GM21528 (cell line): ENCODE measurements around the gene B4GALT5.
"Not testable (repeated sequence)": the region's sequence is repeated elsewhere in the genome, so short reads cannot be mapped to it uniquely, and the experiment has no call there.

Experiments
- ATAC-seq: cut with Tn5 transposase; IDR thresholded peaks from one replicate; pipeline ENCODE4 v1.9.1; 2021; ENCODE audit warnings: mild to moderate bottlenecking, moderate library complexity; ENCODE audit not compliant: unreplicated experiment, low FRiP score

B4GALT5 gene, protein sequence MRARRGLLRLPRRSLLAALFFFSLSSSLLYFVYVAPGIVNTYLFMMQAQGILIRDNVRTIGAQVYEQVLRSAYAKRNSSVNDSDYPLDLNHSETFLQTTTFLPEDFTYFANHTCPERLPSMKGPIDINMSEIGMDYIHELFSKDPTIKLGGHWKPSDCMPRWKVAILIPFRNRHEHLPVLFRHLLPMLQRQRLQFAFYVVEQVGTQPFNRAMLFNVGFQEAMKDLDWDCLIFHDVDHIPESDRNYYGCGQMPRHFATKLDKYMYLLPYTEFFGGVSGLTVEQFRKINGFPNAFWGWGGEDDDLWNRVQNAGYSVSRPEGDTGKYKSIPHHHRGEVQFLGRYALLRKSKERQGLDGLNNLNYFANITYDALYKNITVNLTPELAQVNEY

DNA sequence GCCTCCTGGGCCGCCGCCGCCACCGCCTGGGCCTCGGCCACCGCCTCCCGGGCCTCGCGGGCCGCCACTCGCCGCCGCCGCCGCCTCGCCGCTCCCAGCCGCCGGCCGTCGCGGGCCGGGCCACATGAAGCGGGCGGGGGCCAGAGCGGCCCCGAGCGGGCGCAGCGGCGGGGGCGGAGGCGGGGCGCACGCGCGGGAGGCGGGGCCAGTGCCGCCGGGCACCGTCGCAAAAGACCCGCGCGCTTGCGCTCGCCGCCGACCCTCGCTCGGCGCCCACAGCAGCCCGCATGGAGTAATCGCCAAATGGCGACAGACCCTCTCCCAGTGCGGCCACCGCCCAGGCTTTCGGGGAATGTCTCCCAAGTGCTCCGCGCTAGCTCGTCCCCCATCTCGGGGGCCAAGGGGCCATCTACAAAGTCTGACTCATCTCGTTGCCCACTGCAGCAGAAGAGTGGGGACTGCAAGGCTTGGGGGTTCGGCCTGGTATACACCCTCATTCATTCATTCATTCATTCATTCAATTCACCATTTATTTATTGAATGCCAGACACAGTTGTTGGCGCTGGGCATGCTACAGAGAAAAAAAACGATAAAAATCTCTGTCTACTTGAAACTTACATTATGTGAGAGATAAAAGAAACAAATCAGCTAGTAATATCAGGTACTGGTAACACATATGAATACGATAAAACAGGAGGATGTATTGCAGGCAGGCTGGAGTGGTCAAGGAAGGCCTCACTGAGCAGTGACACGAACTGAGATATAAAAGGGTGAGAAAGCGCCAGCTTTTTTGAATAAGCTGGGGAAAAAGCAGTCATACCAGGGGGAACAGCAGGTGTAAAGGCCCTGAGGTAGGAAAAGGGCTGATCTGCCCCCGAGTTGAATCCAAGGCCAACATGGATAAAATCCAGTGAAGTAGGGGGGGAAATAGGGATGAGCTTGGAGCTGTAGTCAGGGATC is at the start of gene B4GALT5:
Gene B4GALT5, minus strand, starts transcription at position 126 of the 960 bp plus-strand sequence. CDS start 188 bp downstream, outside the sequence.
- peak; percentile 79 for ATAC-seq

DNA sequence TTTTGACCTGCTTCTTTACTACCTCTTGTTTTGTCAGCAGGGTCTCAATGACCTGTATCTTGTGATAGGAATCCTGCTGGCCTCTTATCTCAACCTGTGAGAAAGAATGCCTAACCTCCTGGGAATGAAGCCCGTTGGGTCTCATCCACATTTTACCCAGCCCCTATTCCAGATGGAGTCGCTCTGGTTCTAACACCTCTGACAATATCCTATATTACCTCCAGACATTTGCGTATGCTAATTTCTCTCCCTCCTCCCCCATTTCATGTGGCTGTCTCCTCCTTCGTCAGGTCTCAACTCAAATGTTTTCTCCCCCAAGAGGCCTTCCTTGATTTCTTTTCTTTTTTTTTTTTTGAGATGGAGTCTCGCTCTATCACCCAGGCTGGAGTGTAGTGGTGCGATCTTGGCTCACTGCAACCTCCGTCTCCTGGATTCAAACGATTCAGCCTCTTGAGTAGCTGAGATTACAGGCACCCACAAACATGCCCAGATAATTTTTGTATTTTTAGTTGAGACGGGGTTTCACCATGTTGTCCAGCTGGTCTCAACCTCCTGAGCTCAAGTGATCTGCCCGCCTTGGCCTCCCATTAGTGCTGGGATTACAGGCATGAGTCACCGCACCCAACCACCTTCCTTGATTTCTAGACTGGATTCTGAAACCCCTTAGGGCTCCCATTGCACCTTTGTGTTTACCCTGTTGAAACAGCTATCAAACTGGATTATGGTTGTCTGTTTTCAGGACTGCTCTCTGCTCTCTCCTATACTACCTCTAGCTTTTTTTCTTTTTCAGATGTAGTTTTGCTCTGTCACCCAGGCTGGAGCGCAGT is 49.5 kb upstream of the B4GALT5 start:
- ATAC-seq = no peak

DNA sequence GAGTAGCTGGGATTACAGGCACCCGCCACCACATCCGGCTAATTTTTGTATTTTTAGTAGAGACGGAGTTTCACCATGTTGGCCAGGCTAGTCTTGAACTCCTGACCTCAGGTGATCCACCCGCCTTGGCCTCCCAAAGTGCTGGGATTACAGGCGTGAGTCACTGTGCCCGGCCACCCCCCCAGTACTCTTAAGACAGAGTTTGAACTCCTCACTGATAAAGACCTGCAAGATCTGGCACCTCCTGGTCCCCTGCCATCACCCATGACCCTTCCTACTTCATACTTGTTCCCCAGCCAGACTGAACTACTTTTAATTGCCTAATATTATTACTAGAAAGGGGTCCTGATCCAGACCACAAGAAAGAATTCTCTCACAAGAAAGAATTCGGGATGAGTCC is 48.2 kb upstream of the B4GALT5 start:
- not testable (repeated sequence) for ATAC-seq

DNA sequence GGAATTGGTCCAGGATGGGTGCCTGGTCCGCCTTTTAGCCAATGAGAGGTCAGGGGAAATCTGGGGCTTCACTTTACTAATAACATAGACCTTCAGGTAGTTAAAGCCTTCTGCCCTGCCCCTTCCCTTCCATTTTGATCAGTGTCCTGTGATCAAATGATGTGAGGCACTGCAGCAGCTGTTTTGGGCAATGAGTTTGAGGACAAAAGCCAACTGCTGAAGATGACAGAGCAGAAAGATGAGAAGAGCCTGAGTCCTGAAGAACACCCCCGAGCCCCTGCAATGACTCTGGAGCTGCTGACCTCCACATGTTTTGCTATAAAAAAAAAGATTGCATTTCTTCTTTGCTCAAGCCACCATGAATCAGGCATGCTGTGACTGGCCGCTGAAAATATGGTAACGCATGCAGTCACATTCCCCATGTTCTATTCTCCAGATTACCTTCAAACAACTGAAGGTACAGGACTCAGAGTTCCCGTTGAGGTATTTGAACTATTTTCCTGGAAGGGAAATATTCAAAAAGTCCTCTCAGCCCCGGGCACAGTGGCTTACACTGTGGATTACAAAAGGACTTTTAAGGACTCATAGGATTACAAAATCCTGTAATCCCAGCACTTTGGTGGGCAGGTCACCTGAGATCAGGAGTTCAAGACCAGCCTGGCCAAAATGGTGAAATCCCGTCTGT is 45.7 kb upstream of the B4GALT5 start:
- ATAC-seq = no peak

DNA sequence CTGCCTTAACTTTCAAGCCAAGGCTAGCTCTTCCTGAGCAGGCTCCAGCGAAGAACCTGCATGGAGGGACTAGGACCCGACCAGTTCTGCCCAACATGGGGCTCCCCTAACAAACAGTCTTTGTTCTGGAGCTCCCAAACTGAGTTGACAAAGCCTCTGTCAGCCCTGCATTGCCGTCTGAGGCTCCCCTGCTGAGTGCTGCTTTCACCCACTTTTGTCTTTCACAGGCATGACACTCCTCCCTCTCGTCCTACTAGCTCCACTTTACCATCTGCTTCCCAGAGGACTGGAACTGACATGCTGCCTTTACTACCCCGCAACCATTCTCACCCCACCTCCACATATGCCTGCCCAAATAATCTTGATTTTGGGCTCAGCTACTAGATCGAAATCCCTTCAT is 45.1 kb upstream of the B4GALT5 start:
- no peak for ATAC-seq

DNA sequence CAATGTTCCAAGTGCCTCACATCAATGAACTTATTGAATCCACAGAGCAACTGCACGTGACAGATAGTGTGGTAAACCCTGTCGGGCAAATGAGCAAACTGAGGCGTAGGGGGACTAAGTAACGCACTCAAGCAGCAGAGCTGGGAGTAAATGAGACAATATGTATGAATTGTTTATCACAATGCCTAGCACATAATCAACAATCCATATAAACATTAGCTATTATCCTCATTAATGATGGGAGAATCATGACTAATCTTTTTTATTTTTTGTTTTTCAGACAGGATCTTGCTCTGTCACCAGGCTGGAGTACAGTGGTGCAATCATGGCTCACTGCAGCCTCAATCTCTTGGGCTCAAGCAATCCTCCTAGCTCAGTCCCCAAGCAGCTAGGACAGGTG is 43.9 kb upstream of the B4GALT5 start:
- ATAC-seq = no peak

DNA sequence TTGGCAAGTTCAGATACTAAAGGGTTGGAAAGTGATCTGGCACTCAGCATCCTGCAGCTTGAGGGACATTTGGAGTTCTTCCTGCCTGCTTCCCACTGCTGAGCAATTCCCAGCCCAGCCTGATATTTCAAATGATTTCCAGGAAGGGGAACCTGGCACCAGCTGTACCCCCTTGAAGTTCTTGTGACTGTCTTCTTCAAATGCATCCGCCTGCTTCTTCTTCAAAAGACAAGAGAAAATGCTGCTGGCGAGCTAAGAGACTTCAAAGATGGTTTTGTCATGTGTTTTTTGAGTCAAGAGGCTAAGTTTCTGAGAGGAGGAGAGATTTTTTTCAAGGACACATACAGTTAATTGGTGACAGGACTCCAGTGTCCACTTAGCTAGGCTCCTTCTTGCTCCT is 42.6 kb upstream of the B4GALT5 start:
- no peak for ATAC-seq

DNA sequence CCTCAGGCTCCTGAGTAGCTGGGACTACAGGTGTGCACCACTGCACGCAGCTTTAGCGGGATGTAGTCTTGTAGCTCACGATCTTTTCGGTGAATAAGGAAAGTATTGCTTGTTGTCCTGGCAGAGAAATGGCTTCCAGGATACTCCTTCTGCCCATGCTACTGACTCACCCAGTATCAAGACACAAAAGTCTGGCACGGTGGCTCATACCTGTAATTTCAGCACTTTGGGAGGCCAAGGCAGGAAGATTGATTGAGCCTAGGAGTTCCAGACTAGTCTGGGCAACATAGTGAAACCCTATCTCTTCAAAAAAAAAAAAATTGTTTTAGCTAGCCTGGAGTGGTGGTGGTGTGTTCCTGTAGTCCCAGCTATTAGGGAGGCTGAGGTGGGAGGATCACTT is 40.9 kb upstream of the B4GALT5 start:
- ATAC-seq = no peak

DNA sequence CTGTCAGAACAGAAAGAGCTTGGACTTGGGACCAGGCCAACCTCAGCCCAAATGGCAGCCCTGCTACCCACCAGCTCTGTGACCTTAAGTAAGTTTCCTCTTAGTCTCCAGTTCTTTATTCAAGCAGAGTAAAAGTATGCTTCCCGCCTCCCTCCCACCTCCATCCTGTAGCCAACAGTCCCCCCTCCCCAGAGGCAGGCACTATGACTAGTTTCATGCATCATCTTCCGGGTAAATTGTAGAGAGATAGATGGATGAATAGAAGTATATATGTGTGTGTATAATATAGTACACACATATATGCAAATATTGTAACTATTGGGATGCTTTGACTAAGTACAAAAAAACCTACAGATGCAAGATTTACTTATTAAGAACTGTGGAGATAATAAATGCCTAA is 39.5 kb upstream of the B4GALT5 start:
- ATAC-seq = no peak

DNA sequence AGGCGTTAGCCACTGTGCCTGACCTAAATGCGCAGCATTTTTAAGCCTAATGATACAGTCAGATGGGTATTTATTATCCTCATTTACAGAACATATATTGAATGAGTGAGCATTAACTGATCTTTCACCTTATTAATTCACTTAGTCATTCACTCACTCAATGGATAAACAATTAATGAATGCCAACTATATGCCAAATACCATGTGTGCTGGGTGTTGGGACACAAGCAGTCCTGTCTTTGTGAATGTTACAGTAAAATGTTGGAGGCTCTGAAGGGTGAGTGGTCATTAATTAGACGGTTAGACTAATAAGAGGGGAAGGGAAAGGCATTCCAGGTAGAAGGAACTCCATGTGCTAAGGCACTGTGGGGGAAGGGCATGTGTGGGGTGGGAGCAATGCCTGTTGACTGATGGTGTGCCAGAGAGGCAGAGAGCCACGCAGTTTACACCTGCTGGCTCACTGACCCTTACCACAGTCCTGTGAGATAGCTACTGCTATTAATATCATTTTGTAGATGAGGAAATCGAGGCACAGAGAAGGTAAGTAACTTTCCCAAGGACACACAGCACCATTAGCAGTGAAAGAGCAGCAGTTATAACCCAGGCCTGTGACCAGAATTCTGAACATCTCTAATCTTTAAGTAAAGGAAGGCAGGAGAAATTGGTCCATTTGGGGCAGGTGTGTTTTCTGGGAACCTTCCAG is 38.7 kb upstream of the B4GALT5 start:
- ATAC-seq = no peak

DNA sequence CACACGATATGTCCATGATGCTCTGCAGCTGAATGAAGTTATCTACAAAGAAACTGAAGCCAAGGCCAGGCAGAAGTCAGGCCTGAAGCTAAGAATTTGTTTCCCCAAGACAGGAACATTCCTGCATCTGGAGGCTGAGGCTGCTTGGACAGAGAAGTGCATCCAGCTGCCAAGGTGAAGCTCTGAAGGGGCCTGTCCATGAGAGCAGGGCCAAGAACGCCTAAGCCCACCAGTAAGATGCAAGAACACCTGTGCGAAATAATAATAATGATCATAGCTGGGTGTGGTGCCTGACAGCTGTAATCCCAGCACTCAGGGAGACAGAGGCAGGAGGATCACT is 37.7 kb upstream of the B4GALT5 start:
- peak; percentile 6 for ATAC-seq

DNA sequence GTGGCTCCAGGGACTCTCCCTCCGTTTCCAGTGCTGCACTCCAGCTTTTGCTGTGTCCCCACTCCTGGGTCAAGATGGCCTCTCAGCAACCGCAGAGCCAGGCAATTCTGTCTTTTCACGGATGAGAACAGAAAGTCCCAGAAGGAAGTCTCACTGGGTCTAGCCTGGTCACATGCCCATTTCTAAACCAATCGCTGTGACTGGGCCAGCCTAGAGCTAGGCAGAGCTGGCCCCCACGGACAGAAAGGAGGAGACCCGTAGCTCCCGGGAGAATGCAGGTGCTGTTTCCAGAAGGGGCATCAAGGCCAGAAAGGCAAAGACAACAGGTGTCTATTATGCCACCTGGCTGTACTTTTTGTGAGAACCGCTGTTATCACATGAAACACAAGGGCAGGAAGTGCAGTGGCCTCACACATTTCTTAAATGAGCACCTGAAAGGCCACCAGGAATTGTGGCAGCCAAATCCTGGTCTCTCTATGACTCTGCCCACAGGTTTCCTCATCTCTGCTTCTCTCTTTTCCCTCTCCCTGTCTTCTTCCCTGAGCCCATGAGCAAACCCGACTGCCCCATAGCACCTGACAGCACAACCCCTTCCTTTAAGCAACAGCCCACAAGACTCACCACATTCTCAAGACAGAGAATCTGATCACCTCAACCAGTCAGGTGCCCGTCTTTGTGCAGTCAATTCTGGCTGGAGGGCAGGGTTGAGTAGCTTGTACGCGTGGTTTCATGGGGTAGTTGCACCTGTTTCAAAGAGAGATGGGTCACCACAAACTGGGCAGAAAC is 37.1 kb upstream of the B4GALT5 start:
- ATAC-seq = peak; percentile 71

DNA sequence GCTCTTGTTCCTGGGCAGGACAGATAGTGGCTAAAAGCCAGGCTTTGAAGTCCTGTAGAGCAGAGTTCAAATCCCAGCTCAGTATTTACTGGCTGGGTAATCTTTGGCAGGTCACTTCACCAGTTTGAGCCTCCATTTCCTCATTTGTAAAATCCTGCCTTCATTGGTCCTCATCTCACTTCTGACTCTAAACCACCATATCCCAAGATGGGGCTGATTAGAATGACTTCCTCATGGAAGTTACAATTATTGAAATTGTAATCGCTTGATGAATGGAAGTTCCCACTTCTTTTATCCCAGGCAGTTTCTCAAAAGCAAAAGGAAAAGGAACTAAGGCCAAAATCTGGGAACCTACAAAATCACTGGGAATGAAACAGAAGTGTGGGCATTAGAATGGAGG is 35.9 kb upstream of the B4GALT5 start:
- ATAC-seq = no peak

DNA sequence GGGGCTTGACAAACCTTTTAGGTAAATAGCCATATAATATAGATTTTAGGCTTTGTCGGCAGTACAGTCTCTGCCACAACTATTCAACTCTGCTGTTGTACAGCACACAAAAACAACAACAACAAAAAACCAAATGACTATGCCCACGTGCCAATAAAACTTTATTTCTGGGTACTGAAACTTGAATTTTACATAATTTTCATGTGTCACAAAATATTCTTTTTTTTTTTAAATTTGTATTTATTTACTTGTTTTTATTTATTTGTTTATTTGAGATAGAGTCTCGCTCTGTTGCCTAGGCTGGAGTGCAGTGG is 34.8 kb upstream of the B4GALT5 start:
- no peak for ATAC-seq

DNA sequence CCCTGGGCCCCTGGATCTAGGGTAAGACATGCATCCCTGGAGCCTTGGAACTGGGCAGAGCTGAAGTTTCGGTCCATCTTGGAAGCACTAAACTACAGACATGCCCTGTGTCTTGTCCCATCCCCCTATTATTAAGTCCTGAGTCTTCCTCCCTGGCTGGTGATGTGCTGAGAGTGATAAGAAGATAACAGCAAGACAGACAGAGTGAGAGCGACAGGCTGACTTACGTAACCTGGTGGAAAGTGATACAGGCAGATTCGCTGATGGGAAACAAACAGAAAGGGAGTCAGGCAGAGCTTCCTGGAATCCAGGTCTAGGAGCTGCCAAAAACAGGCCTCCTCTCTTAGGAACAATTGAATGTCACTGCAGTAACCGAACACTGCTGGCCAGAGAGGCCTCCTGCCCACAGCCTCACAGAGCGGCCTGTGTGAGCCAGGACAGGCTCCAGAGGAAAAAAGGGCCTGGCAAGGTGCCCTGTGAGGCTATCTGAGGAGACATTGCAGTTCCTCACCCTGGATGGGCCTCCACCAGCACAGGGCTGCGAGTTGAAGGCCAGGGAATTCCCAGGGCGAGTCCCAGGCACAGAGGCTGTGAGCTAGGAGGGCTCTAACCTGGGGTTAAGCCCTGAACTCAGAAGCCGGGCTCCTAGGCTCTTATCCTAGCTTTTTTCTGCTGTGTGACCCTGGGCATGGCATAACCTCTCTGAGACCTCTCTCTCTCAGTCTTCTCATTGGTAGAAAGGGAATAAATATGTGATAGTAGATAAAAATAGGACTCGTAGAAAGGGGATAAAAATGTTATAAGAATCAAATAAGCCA is 34.2 kb upstream of the B4GALT5 start:
- ATAC-seq = no peak

DNA sequence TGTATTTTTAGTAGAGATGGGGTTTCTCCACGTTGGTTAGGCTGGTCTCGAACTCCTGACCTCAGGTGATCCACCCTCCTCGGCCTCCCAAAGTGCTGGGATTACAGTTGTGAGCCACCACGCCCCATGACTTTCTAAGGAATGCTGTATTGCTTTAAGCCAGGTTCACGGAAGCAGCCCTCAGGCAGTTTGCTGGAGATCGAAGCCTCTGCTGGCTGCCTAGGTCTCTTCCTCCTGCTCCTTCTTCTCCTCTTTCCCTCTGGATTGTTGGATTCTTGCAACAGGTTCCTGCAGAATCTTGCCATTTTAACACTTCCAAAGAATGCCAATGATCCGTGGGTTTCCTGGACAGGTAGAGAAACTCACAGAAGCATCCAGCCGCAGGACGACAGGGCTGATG is 29.3 kb upstream of the B4GALT5 start:
- ATAC-seq = no peak

DNA sequence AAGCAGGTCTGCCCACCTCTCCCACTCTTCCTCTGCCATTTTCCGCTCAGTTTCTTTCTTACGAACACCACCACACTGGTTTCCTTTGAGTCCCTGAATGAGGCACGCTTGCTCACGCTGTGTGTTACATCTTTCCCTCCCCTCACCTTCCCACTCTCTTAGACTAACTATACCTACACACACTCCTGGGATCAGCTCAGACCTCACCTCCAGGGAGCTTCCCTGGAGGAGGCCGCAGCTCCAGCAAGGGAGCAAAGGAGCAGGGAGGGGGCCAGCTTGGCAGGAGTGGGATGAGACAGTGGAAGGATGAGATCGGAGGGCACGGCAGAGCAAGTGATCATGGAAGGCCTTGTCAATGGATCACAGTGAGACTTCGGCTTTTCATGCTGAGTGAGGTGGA is 28.3 kb upstream of the B4GALT5 start:
- no peak for ATAC-seq

DNA sequence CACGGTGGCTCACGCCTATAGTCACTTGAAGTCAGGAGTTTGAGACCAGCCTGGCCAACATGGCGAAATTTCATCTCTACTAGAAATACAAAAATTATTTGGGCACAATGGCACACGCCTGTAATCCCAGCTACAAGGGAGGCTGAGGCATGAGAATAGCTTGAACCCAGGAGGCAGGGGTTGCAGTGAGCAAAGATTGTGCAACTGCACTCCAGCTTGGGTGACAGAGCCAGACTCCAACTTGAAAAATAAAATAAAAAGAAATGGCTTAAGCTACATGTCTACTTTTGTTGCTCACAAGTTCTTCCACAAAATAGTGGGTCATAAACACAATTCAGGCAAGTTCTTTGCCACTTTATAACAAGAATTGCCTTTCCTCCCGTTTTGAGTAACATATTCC is 27.1 kb upstream of the B4GALT5 start:
- ATAC-seq = no peak
